Neuron (in vitro differentiated cells): ENCODE results near the gene TBCCD1.

Source experiments
- H2AFZ ChIP-seq: one replicate; pipeline ENCODE4 v1.6.1; 2013; ENCODE audit warnings: low read depth, mild to moderate bottlenecking, inconsistent platforms, low read length, moderate library complexity
- H3K27me3 ChIP-seq: one replicate; pipeline ENCODE4 v1.6.1; 2013; ENCODE audit warnings: low read length; ENCODE audit not compliant: insufficient read depth
- H3K36me3 ChIP-seq: one replicate; pipeline ENCODE4 v1.6.1; 2013; ENCODE audit warnings: low read length; ENCODE audit not compliant: insufficient read depth
- H3K4me1 ChIP-seq: one replicate; pipeline ENCODE4 v1.6.1; 2013; ENCODE audit warnings: low read length; ENCODE audit not compliant: insufficient read depth
- H3K4me3 ChIP-seq: 2 replicates; pipeline ENCODE4 v1.5.1; 2013; ENCODE audit warnings: mild to moderate bottlenecking, low read length, moderate library complexity
- H3K9me3 ChIP-seq: one replicate; pipeline ENCODE4 v1.6.1; 2013; ENCODE audit warnings: low read length

TBCCD1 gene

DNA sequence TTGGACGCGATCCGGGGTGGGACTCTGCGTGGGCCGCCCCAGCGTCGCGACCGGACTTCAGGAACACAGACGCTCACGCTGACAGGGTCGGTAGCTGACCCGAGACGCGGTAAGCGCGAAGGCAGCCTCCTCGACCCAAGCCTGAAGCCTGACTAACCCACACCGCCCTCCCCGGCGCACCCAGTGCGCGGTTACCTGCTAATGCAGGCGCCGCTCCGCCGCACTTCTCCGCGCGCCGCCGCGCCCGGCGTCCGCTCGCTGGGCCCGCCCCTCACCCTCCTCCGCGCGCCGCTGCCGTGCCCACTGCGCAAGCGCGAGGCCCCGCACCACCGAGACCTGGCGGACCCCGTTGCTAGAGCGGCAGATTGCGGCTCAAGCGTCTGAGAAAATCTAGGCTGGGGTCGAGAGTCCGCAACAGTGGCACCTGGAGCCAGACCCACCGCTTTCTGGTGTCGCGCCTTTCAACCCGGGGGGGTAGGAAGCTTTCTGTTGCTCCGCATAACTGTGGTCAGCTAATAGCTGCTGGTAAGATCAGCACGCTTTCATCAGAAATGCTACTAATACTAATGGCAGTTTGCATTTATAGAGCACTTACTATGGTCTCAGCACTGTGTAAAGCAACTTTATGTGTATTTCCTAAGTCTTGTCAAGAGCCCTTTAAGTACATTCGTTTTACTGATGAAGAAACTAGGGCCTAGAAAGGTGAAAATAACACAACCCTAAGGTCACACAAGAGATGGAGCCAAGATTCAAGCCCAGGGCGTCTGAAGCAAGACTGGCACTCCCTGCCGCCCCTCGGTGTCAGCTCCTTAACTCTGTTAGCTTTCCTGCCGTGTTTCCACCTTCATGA is at the start of gene TBCCD1:
TSS of gene TBCCD1 (minus strand) at position 268 of the 850 bp plus-strand sequence. CDS start 3,010 bp downstream, outside the sequence.
- no peaks in the 10 kb centered on the region for H3K27me3 ChIP-seq
- H2AFZ ChIP-seq: peak within 1 kb of the TSS; percentile 94
- no peaks in the 10 kb centered on the region for H3K9me3 ChIP-seq
- peaks cover 10% of the 10 kb centered on the region for H3K36me3 ChIP-seq
- peak within 1 kb of the TSS; percentile 74 for H3K4me3 ChIP-seq
- H3K4me1 ChIP-seq: peaks cover 29% of the 10 kb centered on the region

GRCh38 chr3:186616299-186616617 is 49.1 kb upstream of the TBCCD1 start:
- H3K36me3 ChIP-seq: no peaks in the 10 kb centered on the region
- peaks cover 13% of the 10 kb centered on the region for H3K27me3 ChIP-seq
- no peaks in the 10 kb centered on the region for H3K4me1 ChIP-seq
- no peaks in the 10 kb centered on the region for H3K9me3 ChIP-seq
- no peak overlapping the region for H2AFZ ChIP-seq
- no peak overlapping the region for H3K4me3 ChIP-seq

DNA sequence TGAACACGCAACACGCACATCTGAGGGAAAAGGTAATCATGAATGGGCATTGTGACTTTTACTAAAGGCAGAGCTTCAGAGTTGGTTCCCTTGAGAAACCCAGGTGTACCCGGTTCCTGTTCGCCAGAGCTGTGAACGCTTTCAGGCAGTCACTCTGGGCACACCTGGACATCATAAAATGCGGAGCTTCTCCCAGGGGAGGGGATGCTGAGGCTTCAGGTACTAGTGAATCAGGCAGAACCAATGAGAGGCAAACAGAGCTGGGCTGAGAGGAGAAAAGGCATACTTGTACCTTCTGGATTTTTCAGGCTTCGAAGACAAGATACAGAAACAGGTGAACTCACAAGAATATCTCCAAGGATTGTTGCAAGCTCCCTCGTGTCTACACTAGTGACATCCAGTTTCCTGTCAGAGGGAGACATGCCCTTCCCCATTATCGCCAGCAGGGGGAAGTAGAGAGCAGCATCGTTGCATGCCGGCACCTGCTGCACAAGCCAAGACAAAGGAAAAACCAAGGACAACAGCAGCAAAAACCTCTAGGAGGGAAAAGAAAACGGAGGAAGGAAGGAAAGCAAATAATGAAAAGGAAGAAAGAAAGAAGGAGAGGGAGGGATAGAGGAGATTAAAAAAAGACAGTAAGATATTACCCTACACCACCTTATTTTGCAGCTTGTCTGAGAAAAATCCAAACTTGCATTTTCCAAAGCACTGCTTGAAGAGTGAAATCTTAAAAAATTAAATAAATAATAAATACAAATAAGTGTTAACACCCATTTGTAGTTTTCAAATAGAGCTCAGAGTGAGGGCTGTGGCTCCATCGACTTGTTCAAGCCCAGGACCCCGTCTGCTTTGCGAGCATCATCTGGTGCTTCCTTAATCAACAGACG is 47.7 kb upstream of the TBCCD1 start:
- H3K36me3 ChIP-seq: no peaks in the 10 kb centered on the region
- no peak overlapping the region for H3K4me3 ChIP-seq
- no peaks in the 10 kb centered on the region for H3K4me1 ChIP-seq
- H3K27me3 ChIP-seq: peaks cover 13% of the 10 kb centered on the region
- H2AFZ ChIP-seq: no peak overlapping the region
- H3K9me3 ChIP-seq: no peaks in the 10 kb centered on the region

GRCh38 chr3:186614266-186614596 is 47.1 kb upstream of the TBCCD1 start:
- no peak overlapping the region for H3K4me3 ChIP-seq
- no peaks in the 10 kb centered on the region for H3K4me1 ChIP-seq
- H3K27me3 ChIP-seq: peaks cover 13% of the 10 kb centered on the region
- H2AFZ ChIP-seq: no peak overlapping the region
- H3K9me3 ChIP-seq: no peaks in the 10 kb centered on the region
- no peaks in the 10 kb centered on the region for H3K36me3 ChIP-seq

DNA sequence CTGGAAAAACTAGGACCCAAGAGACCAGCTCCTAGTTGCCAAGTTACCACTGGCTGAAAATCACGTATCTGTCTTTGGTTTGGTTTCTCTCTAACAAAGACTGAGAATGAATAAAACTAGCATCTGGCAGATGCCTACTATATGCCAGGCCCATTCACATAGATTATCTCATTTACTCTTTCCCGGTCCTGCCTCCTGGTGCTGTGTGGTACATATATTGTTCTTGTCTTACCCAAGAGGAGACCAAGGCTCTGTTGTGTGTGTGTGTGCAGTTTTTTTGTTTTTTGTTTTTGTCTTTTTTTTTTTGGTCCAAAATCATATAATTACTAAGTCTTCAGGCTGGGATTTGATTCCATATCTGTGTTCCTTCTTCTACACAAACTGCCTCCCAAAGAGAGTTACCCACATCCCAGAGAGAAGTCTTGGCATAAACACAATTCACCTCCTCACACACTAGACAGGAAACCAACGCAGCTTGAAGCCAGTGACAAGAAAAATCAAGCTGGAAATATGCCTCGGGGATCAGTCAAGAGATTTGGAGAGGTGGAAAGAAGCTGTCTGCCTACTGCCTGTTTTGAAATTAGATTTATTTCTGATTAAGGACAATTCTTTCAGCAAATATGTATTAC is 46.6 kb upstream of the TBCCD1 start:
- H3K4me3 ChIP-seq: no peak overlapping the region
- H3K27me3 ChIP-seq: peaks cover 13% of the 10 kb centered on the region
- no peaks in the 10 kb centered on the region for H3K4me1 ChIP-seq
- H3K36me3 ChIP-seq: no peaks in the 10 kb centered on the region
- no peaks in the 10 kb centered on the region for H3K9me3 ChIP-seq
- H2AFZ ChIP-seq: no peak overlapping the region

GRCh38 chr3:186612721-186613636 is 45.8 kb upstream of the TBCCD1 start, which contains the start of gene AHSG:
AHSG (plus strand) TSS chr3:186613060; CDS start chr3:186613142, 82 bp downstream.
- H3K27me3 ChIP-seq: peaks cover 13% of the 10 kb centered on the region
- H2AFZ ChIP-seq: no peak within 1 kb of the TSS
- no peaks in the 10 kb centered on the region for H3K36me3 ChIP-seq
- H3K9me3 ChIP-seq: no peaks in the 10 kb centered on the region
- H3K4me1 ChIP-seq: no peaks in the 10 kb centered on the region
- no peak within 1 kb of the TSS for H3K4me3 ChIP-seq

DNA sequence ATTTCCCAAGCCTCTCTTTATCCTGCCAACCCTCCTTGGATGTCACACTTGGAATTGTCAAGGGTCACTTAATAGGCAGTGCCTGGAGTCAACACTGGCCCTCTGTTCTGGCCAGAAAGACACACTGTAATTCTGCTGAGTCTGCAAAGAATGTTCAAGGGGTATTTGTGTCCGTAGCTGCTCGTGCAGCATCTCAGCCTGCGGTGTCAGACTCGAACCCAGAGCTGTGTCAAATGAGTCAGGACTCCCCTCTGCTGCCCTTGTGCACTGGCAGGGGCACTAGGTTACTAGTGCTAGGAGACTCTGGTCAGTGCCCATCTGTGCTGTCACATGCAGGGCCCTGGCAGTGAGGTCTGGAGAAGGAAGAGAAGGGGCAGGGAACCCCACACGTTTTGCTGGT is 44.9 kb upstream of the TBCCD1 start:
- no peak overlapping the region for H3K4me3 ChIP-seq
- no peaks in the 10 kb centered on the region for H3K36me3 ChIP-seq
- no peaks in the 10 kb centered on the region for H3K9me3 ChIP-seq
- H3K4me1 ChIP-seq: no peaks in the 10 kb centered on the region
- H3K27me3 ChIP-seq: peaks cover 8% of the 10 kb centered on the region
- no peak overlapping the region for H2AFZ ChIP-seq

GRCh38 chr3:186609247-186609868 is 42.2 kb upstream of the TBCCD1 start:
- H3K9me3 ChIP-seq: no peaks in the 10 kb centered on the region
- H3K4me3 ChIP-seq: no peak overlapping the region
- no peak overlapping the region for H2AFZ ChIP-seq
- H3K27me3 ChIP-seq: peaks cover 8% of the 10 kb centered on the region
- no peaks in the 10 kb centered on the region for H3K4me1 ChIP-seq
- no peaks in the 10 kb centered on the region for H3K36me3 ChIP-seq

DNA sequence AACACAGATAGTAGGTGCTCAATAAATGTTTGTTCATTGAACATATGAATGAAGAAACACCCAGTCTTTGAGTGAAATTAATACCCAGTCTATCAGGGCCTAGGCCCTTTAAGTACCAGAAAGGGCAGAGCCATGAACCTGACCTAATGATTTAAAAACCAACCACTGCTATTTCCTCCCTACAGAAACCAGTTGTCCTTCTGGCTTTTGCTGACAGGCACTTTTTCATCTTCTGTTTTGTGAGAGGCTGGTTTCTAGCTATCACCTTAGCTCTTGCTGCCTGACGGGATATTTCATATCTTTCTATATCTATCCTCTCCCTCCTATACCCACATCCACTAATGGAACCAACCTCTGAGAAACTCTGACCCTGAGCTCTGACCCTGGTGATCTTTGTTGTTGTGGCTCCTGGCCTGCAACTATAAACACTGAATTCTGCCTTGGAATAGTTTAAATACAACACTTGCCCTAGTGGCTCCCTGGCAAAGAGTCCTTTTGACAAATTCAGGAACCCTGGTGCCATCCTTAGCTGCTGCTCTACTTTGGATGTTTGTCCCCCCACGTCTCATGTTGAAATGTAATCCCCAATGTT is 41.6 kb upstream of the TBCCD1 start:
- Histone ChIP-seq H3K4me1 (no peaks in the 10 kb centered on the region), H3K4me3 (no peak overlapping the region), H2AFZ (no peak overlapping the region), H3K9me3 (no peaks in the 10 kb centered on the region), H3K27me3 (peaks cover 8% of the 10 kb centered on the region), H3K36me3 (no peaks in the 10 kb centered on the region)

DNA sequence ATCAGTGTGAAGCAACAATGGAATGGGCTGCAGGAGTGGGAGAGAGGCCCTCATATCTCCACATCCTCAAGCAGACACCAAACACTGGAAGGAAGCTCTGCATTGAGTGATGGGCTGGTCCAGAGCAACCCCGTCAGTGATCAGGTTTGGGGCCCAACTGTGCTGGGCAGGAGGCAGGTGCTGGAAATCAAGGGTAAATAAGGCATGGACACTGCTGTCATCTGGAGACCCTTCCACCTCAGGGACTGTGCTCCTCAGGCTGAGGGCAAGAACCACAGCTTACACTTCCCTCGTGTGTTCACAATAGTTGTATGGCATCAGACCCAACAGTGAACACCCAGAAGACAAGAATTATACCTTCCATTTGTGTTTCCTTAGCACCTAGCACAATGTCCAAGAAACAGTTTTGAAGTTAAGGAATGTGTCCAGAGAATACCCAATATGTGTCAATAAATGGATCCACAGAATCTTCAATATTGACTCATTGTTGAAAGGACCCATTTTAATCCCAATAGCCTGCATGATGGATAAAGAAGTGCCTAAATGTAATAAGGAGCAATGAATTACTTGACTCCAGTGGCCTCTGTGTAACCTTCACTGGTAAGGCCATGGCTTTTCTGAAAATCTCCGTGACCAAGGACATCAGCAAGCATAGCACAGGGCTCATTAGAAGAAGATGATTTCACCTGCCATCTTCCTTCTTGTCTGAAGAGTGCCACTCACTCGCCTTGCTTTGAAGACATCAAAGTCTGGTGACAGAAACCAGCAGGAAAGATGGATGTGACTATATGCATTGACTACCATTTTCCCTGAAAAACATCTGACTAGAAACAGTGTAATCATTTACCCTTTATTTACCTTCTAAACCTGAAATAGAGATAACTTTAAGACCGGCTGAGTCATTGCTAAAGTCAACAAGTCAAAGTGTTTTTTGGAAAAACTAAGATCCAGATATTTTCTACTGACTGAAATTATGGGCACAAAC is 38.7 kb upstream of the TBCCD1 start:
- H3K27me3 ChIP-seq: no peaks in the 10 kb centered on the region
- H3K4me1 ChIP-seq: no peaks in the 10 kb centered on the region
- no peak overlapping the region for H3K4me3 ChIP-seq
- H2AFZ ChIP-seq: no peak overlapping the region
- H3K9me3 ChIP-seq: no peaks in the 10 kb centered on the region
- no peaks in the 10 kb centered on the region for H3K36me3 ChIP-seq

DNA sequence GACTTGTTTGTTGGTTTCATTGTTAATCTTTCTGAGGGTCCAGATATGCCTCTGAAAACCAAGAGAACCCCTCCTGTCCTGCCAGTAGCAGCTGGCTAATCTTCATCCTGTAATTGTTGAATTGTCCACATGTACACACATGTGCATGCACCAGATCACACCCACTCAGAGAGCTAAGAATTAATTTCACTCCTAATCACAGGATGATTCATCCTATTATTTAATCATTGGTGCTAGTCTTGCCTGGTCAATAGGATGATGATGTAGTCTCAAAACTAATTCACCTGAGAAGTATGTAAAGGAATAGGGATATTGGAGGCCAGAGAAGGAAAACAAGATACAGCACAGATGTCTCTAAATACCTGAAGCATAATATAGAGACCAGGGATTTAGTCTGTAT is 37.9 kb upstream of the TBCCD1 start:
- Histone ChIP-seq H2AFZ (no peak overlapping the region), H3K4me3 (no peak overlapping the region), H3K4me1 (no peaks in the 10 kb centered on the region), H3K9me3 (no peaks in the 10 kb centered on the region), H3K27me3 (no peaks in the 10 kb centered on the region), H3K36me3 (no peaks in the 10 kb centered on the region)
